Duodenal mucosa (tissue), 2 donors: ENCODE results near the gene WDPCP.

ENCODE experiments used
- H3K27ac ChIP-seq: one replicate; pipeline ENCODE4 v1.7.0; 2013; ENCODE audit warnings: low read depth, low read length
- H3K27me3 ChIP-seq, 2 donors: one replicate each; pipeline ENCODE4 v1.7.0; 2013; ENCODE audit warnings: low read length in 2 of 2, control low read depth in 1 of 2; ENCODE audit not compliant: insufficient read depth in 2 of 2, control insufficient read depth in 1 of 2
- H3K36me3 ChIP-seq, 2 donors: one replicate each; pipeline ENCODE4 v1.7.0; 2013; ENCODE audit warnings: low read length in 2 of 2, control low read depth in 1 of 2; ENCODE audit not compliant: insufficient read depth in 2 of 2, control insufficient read depth in 1 of 2
- H3K4me1 ChIP-seq, 2 donors: one replicate each; pipeline ENCODE4 v1.7.0; 2013; ENCODE audit warnings: low read length in 2 of 2, control low read depth in 1 of 2; ENCODE audit not compliant: insufficient read depth in 2 of 2, control insufficient read depth in 1 of 2
- H3K4me3 ChIP-seq, 2 donors: one replicate each; pipeline ENCODE4 v1.7.0; 2013; ENCODE audit warnings: low read length in 2 of 2, low read depth in 1 of 2
- H3K9ac ChIP-seq, 2 donors: one replicate each; pipeline ENCODE4 v1.7.0; 2013; ENCODE audit warnings: low read length in 2 of 2, low read depth in 1 of 2
- H3K9me3 ChIP-seq, 2 donors: one replicate each; pipeline ENCODE4 v1.7.0; 2013; ENCODE audit warnings: low read length in 2 of 2, control low read depth in 1 of 2; ENCODE audit not compliant: control insufficient read depth in 1 of 2

WDPCP gene

DNA sequence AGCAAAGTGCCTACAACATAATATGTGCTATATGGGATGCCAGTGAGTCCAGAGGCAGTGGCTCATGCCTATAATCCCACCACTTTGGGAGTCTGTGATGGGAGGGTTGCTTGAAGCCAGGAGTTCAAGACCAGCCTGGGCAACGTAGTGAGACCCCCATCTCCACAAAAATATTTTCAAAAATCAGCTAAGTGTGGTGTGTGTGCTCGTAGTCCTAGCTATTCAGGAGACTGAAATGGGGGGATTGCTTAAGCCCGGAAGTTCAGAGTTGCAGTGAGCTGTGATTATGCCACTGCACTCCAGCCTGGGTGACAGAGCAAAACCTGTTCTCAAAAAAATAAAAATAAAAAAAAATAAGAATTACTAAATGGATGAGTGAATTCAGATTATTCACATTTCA lies 514.3 kb downstream of the WDPCP start:
- no peaks in the 10 kb centered on the region for H3K36me3 ChIP-seq
- H3K9ac ChIP-seq = no peak overlapping the region
- H3K4me1 ChIP-seq = peaks cover 0 to 2% of the 10 kb centered on the region in 2 donors
- H3K9me3 ChIP-seq = no peaks in the 10 kb centered on the region
- H3K27me3 ChIP-seq = peaks cover 2 to 4% of the 10 kb centered on the region in 2 donors
- no peak overlapping the region for H3K27ac ChIP-seq
- H3K4me3 ChIP-seq = no peak overlapping the region

GRCh38 chr2:63071664-63072063 lies 516.6 kb downstream of the WDPCP start:
- H3K27me3 ChIP-seq = peaks cover 10 to 20% of the 10 kb centered on the region in 2 donors
- H3K36me3 ChIP-seq = no peaks in the 10 kb centered on the region
- H3K27ac ChIP-seq = no peak overlapping the region
- H3K4me3 ChIP-seq = no peak overlapping the region
- H3K4me1 ChIP-seq = no peaks in the 10 kb centered on the region
- H3K9me3 ChIP-seq = no peaks in the 10 kb centered on the region
- H3K9ac ChIP-seq = no peak overlapping the region
